Measurements from ENCODE around the gene TNPO1. TPM values are rescaled to one million over a fixed set of nuclear protein-coding genes. Genes with fewer than 3 reads are reported as not detected.

The TNPO1 gene
- total RNA-seq, 1 experiment from 2014 or later: 148 TPM

GRCh38 chr5:72949481-72949880 lies 133.0 kb downstream of the TNPO1 start:
- Mint-ChIP-seq H3K4me3 (ENCODE audit: unreplicated experiment) (no peak overlapping the region), H3K27ac (ENCODE audit: unreplicated experiment) (no peak overlapping the region), H3K36me3 (ENCODE audit: insufficient read depth, unreplicated experiment) (no peaks in the 10 kb centered on the region), H3K27me3 (ENCODE audit: insufficient read depth, unreplicated experiment) (peaks cover 10% of the 10 kb centered on the region), H3K9me3 (ENCODE audit: unreplicated experiment) (no peaks in the 10 kb centered on the region), H3K4me1 (ENCODE audit: low read depth, unreplicated experiment) (no peaks in the 10 kb centered on the region)
- ChIA-PET POLR2A (no interaction called here), CTCF (no interaction called here)
- no peak for TF ChIP-seq CTCF (IDR thresholded peaks at IDR 0.05; ENCODE audit: insufficient read depth in 1 of 2, low read depth in 1 of 2, low read length in 1 of 2, severe bottlenecking in 1 of 2, unreplicated experiment in 1 of 2)
- BruUV-seq (replicated peaks): no TSS peak
- Histone ChIP-seq H3K36me3 (ENCODE audit: control insufficient read depth, insufficient read depth, low read length) (no peaks in the 10 kb centered on the region), H3K27me3 (replicated peaks; ENCODE audit: control insufficient read depth, insufficient read depth, low read length) (no peaks in the 10 kb centered on the region), H3K4me1 (peaks cover 7% of the 10 kb centered on the region; the same call in 1 of the 2 replicates), H3K4me3 (ENCODE audit: low read depth, low read length) (no peak overlapping the region), H3K9me3 (no peaks in the 10 kb centered on the region; the same call in 1 of the 2 replicates)
- DNase-seq: no peak
- intact Hi-C loops (cut with micrococcal nuclease; ENCODE audit: unreplicated experiment): no loop called here

GRCh38 chr5:72951671-72952468 lies 135.4 kb downstream of the TNPO1 start:
- BruUV-seq (replicated peaks): no TSS peak
- no peak overlapping the region for H3K27ac Mint-ChIP-seq (ENCODE audit: unreplicated experiment)
- peaks cover 3% of the 10 kb centered on the region for H3K27me3 Mint-ChIP-seq (ENCODE audit: insufficient read depth, unreplicated experiment)
- intact Hi-C loops (cut with micrococcal nuclease; ENCODE audit: unreplicated experiment): loop anchor here (10.0 kb wide), 1 partner anchor 253 kb away; no protein-coding TSS in a partner anchor
- H3K4me1 Mint-ChIP-seq (ENCODE audit: low read depth, unreplicated experiment): no peaks in the 10 kb centered on the region
- H3K9me3 Mint-ChIP-seq (ENCODE audit: unreplicated experiment): no peaks in the 10 kb centered on the region
- POLR2A ChIA-PET: no interaction called here
- H3K4me3 Mint-ChIP-seq (ENCODE audit: unreplicated experiment): no peak overlapping the region
- H3K9me3 ChIP-seq: no peaks in the 10 kb centered on the region; the same call in 1 of the 2 replicates
- no peak overlapping the region for H3K4me3 ChIP-seq (ENCODE audit: low read depth, low read length)
- H3K36me3 ChIP-seq (ENCODE audit: control insufficient read depth, insufficient read depth, low read length): no peaks in the 10 kb centered on the region
- DNase-seq: no peak
- peaks cover 18% of the 10 kb centered on the region for H3K36me3 Mint-ChIP-seq (ENCODE audit: insufficient read depth, unreplicated experiment)
- TF ChIP-seq CTCF (IDR thresholded peaks at IDR 0.05; ENCODE audit: insufficient read depth in 1 of 2, low read depth in 1 of 2, low read length in 1 of 2, severe bottlenecking in 1 of 2, unreplicated experiment in 1 of 2): no peak
- CTCF ChIA-PET: no interaction called here
- peaks cover 7% of the 10 kb centered on the region; the same call in 1 of the 2 replicates for H3K4me1 ChIP-seq
- H3K27me3 ChIP-seq (replicated peaks; ENCODE audit: control insufficient read depth, insufficient read depth, low read length): no peaks in the 10 kb centered on the region

- TF ChIP-seq CTCF (IDR thresholded peaks at IDR 0.05; ENCODE audit: insufficient read depth in 1 of 2, low read depth in 1 of 2, low read length in 1 of 2, severe bottlenecking in 1 of 2, unreplicated experiment in 1 of 2): no peak
- Mint-ChIP-seq H3K4me3 (ENCODE audit: unreplicated experiment) (peak overlapping the region; percentile 100), H3K9me3 (ENCODE audit: unreplicated experiment) (no peaks in the 10 kb centered on the region), H3K27me3 (ENCODE audit: insufficient read depth, unreplicated experiment) (no peaks in the 10 kb centered on the region), H3K36me3 (ENCODE audit: insufficient read depth, unreplicated experiment) (peaks cover 18% of the 10 kb centered on the region), H3K27ac (ENCODE audit: unreplicated experiment) (peak overlapping the region; percentile 95), H3K4me1 (ENCODE audit: low read depth, unreplicated experiment) (peaks cover 14% of the 10 kb centered on the region)
- ChIA-PET CTCF (interaction anchor here (1.5 to 2.4 kb wide), 2 partner anchors 247 to 262 kb away, joined by 5 to 9 read pairs; no protein-coding TSS in a partner anchor), POLR2A (no interaction called here)
- no peak for DNase-seq
- no peaks in the 10 kb centered on the region for H3K36me3 ChIP-seq (ENCODE audit: control insufficient read depth, insufficient read depth, low read length)
- H3K27me3 ChIP-seq (replicated peaks; ENCODE audit: control insufficient read depth, insufficient read depth, low read length): no peaks in the 10 kb centered on the region
- no TSS peak for BruUV-seq (replicated peaks)
- H3K4me3 ChIP-seq (ENCODE audit: low read depth, low read length): no peak overlapping the region
- H3K4me1 ChIP-seq: peaks cover 11% of the 10 kb centered on the region; the same call in 1 of the 2 replicates
- intact Hi-C loops (cut with micrococcal nuclease; ENCODE audit: unreplicated experiment): loop anchor here (2.0 to 10.0 kb wide), 3 partner anchors 14 to 250 kb away; no protein-coding TSS in a partner anchor
- no peaks in the 10 kb centered on the region for H3K9me3 ChIP-seq
Observed at GRCh38 chr5:72954389-72954788, 137.9 kb downstream of the TNPO1 start.
